Measurements from ENCODE around the gene TTC6. TPM values are rescaled to one million over a fixed set of nuclear protein-coding genes. Genes with fewer than 3 reads are reported as not detected.

TTC6 gene
- total and polyA plus RNA-seq, 10 of the 15 experiments (the other 5 are each of a cell fraction or from before 2014, with no cell fraction given), result not detected

DNA sequence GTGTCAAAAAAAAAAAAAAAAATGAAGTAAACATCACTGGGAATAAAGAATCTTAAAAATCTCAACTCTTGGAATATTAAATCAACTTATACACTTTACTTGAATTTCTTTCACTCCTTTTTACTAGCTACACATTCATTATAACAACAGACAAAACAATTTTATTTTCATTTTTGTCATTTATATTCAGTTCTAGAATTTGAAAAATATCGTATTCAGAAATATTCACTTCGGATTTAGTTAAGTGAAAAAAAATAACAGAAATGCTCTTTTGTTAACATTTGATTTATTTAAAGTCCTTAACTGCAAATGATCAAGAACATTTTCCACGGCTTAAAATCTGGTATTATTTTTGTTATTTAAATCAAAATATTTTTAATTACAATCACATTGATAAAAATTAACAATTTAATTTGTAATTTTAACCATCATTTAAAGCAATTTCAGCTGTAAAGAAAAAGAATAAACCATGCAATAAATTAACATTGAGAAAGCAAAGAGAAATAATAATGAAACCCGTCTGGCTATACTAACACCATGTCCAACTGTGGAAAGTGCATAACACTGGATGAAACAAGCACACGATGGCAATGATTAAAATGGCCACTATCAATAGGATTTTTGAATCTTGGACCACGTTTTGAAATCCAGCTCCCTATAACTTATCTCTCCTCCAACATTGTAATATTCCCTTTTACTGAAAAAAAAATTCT, 5.6 kb upstream of the TTC6 start:
- TF ChIP-seq ATF7 (IDR thresholded peaks at IDR 0.05; ENCODE audit: low read depth) (no peak), CHD1 (IDR thresholded peaks at IDR 0.05; ENCODE audit: low read depth, low read length) (no peak), RBBP5 (conservative IDR thresholded peaks at IDR 0.05) (no peak), BCL11A (IDR thresholded peaks at IDR 0.05; ENCODE audit: low read depth, low read length) (no peak), TAF1 (IDR thresholded peaks at IDR 0.05; ENCODE audit: borderline replicate concordance, low read depth, low read length) (no peak), ZNF274 (IDR thresholded peaks at IDR 0.05; ENCODE audit: insufficient read depth, insufficient read length) (no peak), POLR2AphosphoS5 (IDR thresholded peaks at IDR 0.05; ENCODE audit: low read length) (no peak), STAT1 (conservative IDR thresholded peaks at IDR 0.05) (no peak), YY1 (IDR thresholded peaks at IDR 0.05; ENCODE audit: low read depth, low read length) (no peak), WRNIP1 (IDR thresholded peaks at IDR 0.05; ENCODE audit: borderline replicate concordance, low read depth, low read length) (no peak), NR2C2 (IDR thresholded peaks at IDR 0.05; ENCODE audit: borderline replicate concordance, control insufficient read depth, insufficient read length, low read depth) (no peak), NFYB (IDR thresholded peaks at IDR 0.05; ENCODE audit: insufficient read depth, low read depth, low read length) (no peak), POLR2AphosphoS2 (IDR thresholded peaks at IDR 0.05; ENCODE audit: low read depth, low read length) (no peak)
- TF ChIP-seq, protein P1, sequence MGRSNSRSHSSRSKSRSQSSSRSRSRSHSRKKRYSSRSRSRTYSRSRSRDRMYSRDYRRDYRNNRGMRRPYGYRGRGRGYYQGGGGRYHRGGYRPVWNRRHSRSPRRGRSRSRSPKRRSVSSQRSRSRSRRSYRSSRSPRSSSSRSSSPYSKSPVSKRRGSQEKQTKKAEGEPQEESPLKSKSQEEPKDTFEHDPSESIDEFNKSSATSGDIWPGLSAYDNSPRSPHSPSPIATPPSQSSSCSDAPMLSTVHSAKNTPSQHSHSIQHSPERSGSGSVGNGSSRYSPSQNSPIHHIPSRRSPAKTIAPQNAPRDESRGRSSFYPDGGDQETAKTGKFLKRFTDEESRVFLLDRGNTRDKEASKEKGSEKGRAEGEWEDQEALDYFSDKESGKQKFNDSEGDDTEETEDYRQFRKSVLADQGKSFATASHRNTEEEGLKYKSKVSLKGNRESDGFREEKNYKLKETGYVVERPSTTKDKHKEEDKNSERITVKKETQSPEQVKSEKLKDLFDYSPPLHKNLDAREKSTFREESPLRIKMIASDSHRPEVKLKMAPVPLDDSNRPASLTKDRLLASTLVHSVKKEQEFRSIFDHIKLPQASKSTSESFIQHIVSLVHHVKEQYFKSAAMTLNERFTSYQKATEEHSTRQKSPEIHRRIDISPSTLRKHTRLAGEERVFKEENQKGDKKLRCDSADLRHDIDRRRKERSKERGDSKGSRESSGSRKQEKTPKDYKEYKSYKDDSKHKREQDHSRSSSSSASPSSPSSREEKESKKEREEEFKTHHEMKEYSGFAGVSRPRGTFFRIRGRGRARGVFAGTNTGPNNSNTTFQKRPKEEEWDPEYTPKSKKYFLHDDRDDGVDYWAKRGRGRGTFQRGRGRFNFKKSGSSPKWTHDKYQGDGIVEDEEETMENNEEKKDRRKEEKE (IDR thresholded peaks at IDR 0.05), result no peak
- TF ChIP-seq, protein P2, sequence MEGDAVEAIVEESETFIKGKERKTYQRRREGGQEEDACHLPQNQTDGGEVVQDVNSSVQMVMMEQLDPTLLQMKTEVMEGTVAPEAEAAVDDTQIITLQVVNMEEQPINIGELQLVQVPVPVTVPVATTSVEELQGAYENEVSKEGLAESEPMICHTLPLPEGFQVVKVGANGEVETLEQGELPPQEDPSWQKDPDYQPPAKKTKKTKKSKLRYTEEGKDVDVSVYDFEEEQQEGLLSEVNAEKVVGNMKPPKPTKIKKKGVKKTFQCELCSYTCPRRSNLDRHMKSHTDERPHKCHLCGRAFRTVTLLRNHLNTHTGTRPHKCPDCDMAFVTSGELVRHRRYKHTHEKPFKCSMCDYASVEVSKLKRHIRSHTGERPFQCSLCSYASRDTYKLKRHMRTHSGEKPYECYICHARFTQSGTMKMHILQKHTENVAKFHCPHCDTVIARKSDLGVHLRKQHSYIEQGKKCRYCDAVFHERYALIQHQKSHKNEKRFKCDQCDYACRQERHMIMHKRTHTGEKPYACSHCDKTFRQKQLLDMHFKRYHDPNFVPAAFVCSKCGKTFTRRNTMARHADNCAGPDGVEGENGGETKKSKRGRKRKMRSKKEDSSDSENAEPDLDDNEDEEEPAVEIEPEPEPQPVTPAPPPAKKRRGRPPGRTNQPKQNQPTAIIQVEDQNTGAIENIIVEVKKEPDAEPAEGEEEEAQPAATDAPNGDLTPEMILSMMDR (IDR thresholded peaks at IDR 0.05 in 2 of 3, conservative IDR thresholded peaks at IDR 0.05 in 1 of 3; ENCODE audit: control insufficient read depth in 2 of 3, extremely low read depth in 1 of 3, insufficient read depth in 1 of 3, low read depth in 3 of 3, low read length in 3 of 3), result no peak
- TF ChIP-seq, protein P3, sequence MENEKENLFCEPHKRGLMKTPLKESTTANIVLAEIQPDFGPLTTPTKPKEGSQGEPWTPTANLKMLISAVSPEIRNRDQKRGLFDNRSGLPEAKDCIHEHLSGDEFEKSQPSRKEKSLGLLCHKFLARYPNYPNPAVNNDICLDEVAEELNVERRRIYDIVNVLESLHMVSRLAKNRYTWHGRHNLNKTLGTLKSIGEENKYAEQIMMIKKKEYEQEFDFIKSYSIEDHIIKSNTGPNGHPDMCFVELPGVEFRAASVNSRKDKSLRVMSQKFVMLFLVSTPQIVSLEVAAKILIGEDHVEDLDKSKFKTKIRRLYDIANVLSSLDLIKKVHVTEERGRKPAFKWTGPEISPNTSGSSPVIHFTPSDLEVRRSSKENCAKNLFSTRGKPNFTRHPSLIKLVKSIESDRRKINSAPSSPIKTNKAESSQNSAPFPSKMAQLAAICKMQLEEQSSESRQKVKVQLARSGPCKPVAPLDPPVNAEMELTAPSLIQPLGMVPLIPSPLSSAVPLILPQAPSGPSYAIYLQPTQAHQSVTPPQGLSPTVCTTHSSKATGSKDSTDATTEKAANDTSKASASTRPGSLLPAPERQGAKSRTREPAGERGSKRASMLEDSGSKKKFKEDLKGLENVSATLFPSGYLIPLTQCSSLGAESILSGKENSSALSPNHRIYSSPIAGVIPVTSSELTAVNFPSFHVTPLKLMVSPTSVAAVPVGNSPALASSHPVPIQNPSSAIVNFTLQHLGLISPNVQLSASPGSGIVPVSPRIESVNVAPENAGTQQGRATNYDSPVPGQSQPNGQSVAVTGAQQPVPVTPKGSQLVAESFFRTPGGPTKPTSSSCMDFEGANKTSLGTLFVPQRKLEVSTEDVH (IDR thresholded peaks at IDR 0.05; ENCODE audit: low read depth, partially characterized antibody), result no peak
- TF ChIP-seq, protein P4, sequence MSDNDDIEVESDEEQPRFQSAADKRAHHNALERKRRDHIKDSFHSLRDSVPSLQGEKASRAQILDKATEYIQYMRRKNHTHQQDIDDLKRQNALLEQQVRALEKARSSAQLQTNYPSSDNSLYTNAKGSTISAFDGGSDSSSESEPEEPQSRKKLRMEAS (IDR thresholded peaks at IDR 0.05; ENCODE audit: low read depth, low read length), result no peak
- Histone ChIP-seq H3K27ac (ENCODE audit: control insufficient read depth, insufficient read depth) (no peak overlapping the region), H3K79me2 (ENCODE audit: control insufficient read depth, insufficient read depth, low read length) (no peaks in the 10 kb centered on the region), H2AFZ (ENCODE audit: control insufficient read depth, low read depth, low read length) (no peak overlapping the region), H4K20me1 (ENCODE audit: control insufficient read depth, insufficient read depth) (no peaks in the 10 kb centered on the region), H3K36me3 (ENCODE audit: control insufficient read depth in 2 of 2, insufficient read depth in 2 of 2, low read length in 1 of 2) (no peaks in the 10 kb centered on the region), H3K9ac (ENCODE audit: control insufficient read depth, insufficient read depth, low read length) (no peak overlapping the region), H3K4me2 (ENCODE audit: control insufficient read depth, insufficient read depth) (no peak overlapping the region), H3K9me3 (replicated peaks; ENCODE audit: control insufficient read depth, insufficient read depth, low read length) (no peaks in the 10 kb centered on the region; the same call in 2 of the 3 replicates), H3K4me3 (no peak overlapping the region), H3K4me1 (ENCODE audit: control insufficient read depth, insufficient read depth, low read length) (no peaks in the 10 kb centered on the region), H3K27me3 (replicated peaks in 1 of 2; ENCODE audit: control insufficient read depth in 2 of 2, insufficient read depth in 2 of 2, low read length in 1 of 2) (no peaks in the 10 kb centered on the region; a peak in 1 of 4 replicates)
- ChIA-PET SMC1A (ENCODE audit: uncharacterized antibody, unreplicated experiment) (no interaction called here), POLR2A (no interaction called here), CTCF (interaction anchor here (0.7 kb wide), 1 partner anchor 330 kb away, joined by 3 read pairs; no protein-coding TSS in a partner anchor), RAD21 (ENCODE audit: unreplicated experiment) (no interaction called here)
- no peak for DNase-seq (ENCODE audit: low read depth, low spot score)
- in situ Hi-C loops (cut with MboI) (no loop called here), intact Hi-C loops (cut with micrococcal nuclease; ENCODE audit: unreplicated experiment) (no loop called here)
- 14% methylated on average over 6 of the region's 6 CpGs for WGBS (ENCODE audit: insufficient coverage, insufficient replicate concordance, low lambda C conversion rate, missing lambda C conversion rate)
- no TSS peak for BruUV-seq (replicated peaks)
- no peak for FAIRE-seq
- ATAC-seq, result no peak

Measured in GM12878 (cell line).